HG02884 (cell line): ENCODE measurements around the gene INAFM1.

ENCODE experiments used
- ATAC-seq: cut with Tn5 transposase; IDR thresholded peaks from one replicate; pipeline ENCODE4 v1.9.1; 2021; ENCODE audit warnings: mild to moderate bottlenecking, moderate library complexity; ENCODE audit not compliant: unreplicated experiment

The INAFM1 gene

GRCh38 chr19:47309038-47309437, 34.4 kb downstream of the INAFM1 start:
- ATAC-seq: no peak

- ATAC-seq: no peak
These were observed 34.9 kb downstream of the INAFM1 start, which contains the start of gene C5AR1 for GRCh38 chr19:47309608-47310007. C5AR1 (plus strand) TSS chr19:47309861; CDS start chr19:47309896, 35 bp downstream.

GRCh38 chr19:47310323-47310722, 35.6 kb downstream of the INAFM1 start:
- no peak for ATAC-seq

GRCh38 chr19:47310819-47311218, 36.1 kb downstream of the INAFM1 start:
- no peak for ATAC-seq

GRCh38 chr19:47312366-47313006, 37.8 kb downstream of the INAFM1 start:
- no peak for ATAC-seq

- ATAC-seq: no peak
These were observed 39.1 kb downstream of the INAFM1 start for GRCh38 chr19:47313754-47314295.

- ATAC-seq: no peak
These were observed 40.6 kb downstream of the INAFM1 start for GRCh38 chr19:47315125-47315821.

GRCh38 chr19:47316513-47316912, 41.8 kb downstream of the INAFM1 start:
- ATAC-seq: no peak

- ATAC-seq: no peak
These were observed 45.5 kb downstream of the INAFM1 start for GRCh38 chr19:47319923-47320871.

GRCh38 chr19:47321630-47322029, 46.9 kb downstream of the INAFM1 start:
- no peak for ATAC-seq

- no peak for ATAC-seq
These were observed 47.4 kb downstream of the INAFM1 start for GRCh38 chr19:47322058-47322457.

- no peak for ATAC-seq
These were observed 48.7 kb downstream of the INAFM1 start for GRCh38 chr19:47323409-47323808.

- no peak for ATAC-seq
These were observed 49.2 kb downstream of the INAFM1 start for GRCh38 chr19:47323872-47324271.

GRCh38 chr19:47324502-47324901, 49.8 kb downstream of the INAFM1 start:
- ATAC-seq: no peak
